RWPE1 (cell line): ENCODE results near the gene BCL2L14.
A peak's percentile ranks its signal among the peaks of the same experiment; 100 is the strongest.

ENCODE experiments used
- CTCF ChIA-PET: fragments of 350-600 bp; sonication (Branson Sonifier 250); formaldehyde crosslinking; extraction: SDS; loops from one replicate; lab custom pipeline; 2021; lab: Yijun Ruan, JAX
- POLR2A ChIA-PET: fragments of 400-600 bp; formaldehyde crosslinking; extraction: SDS; loops from one replicate; lab custom pipeline; 2020; ENCODE audit warnings: antibody characterized with exemption; ENCODE audit not compliant: low non-redundant PET; lab: Yijun Ruan, JAX
- DNase-seq: peaks from one replicate; pipeline ENCODE4 v3.0.0; 2012; ENCODE audit warnings: low spot score
- H3K27ac ChIP-seq: fragments of 450-650 bp; 2 replicates; pipeline ENCODE4 v1.5.1; 2017
- CTCF ChIP-seq: fragments of 450-650 bp; conservative IDR thresholded peaks from 2 replicates; pipeline ENCODE4 v1.5.1; 2017; ENCODE audit warnings: low read depth, mild to moderate bottlenecking

Gene BCL2L14

GRCh38 chr12:12072064-12072760 lies 1.5 kb downstream of the BCL2L14 start:
- no peak overlapping the region for H3K27ac ChIP-seq
- ChIA-PET CTCF (no interaction called here), POLR2A (no interaction called here)
- TF ChIP-seq CTCF = no peak
- DNase-seq = no peak

GRCh38 chr12:12079291-12079690 lies 8.6 kb downstream of the BCL2L14 start:
- no peak for TF ChIP-seq CTCF
- CTCF ChIA-PET = interaction anchor here (0.7 kb wide), 1 partner anchor 359 kb away, joined by 3 read pairs; no protein-coding TSS in a partner anchor

GRCh38 chr12:12081836-12082497 lies 11.2 kb downstream of the BCL2L14 start:
- ChIA-PET POLR2A (no interaction called here), CTCF (interaction anchor here (1.7 kb wide), 1 partner anchor 246 kb away, joined by 8 read pairs; no protein-coding TSS in a partner anchor)
- no peak overlapping the region for H3K27ac ChIP-seq
- DNase-seq = peak; percentile 50
- no peak for TF ChIP-seq CTCF

More at GRCh38 chr12:12079291-12079690, 8.6 kb downstream of the BCL2L14 start:
- no peak overlapping the region for H3K27ac ChIP-seq
- POLR2A ChIA-PET = no interaction called here
- no peak for DNase-seq

GRCh38 chr12:12083688-12084087 lies 12.9 kb downstream of the BCL2L14 start:
- H3K27ac ChIP-seq = no peak overlapping the region
- DNase-seq = no peak
- ChIA-PET CTCF (no interaction called here), POLR2A (interaction anchor here (0.6 kb wide), 1 partner anchor 625 kb away, joined by 3 read pairs; no protein-coding TSS in a partner anchor)
- TF ChIP-seq CTCF = no peak

GRCh38 chr12:12086362-12086761 lies 15.6 kb downstream of the BCL2L14 start:
- DNase-seq = no peak
- H3K27ac ChIP-seq = no peak overlapping the region
- TF ChIP-seq CTCF = no peak
- ChIA-PET CTCF (no interaction called here), POLR2A (no interaction called here)

- ChIA-PET POLR2A (no interaction called here), CTCF (no interaction called here)
- no peak for TF ChIP-seq CTCF
- no peak overlapping the region for H3K27ac ChIP-seq
- DNase-seq = no peak
These were observed 16.4 kb downstream of the BCL2L14 start for GRCh38 chr12:12086973-12087692.
